RWPE2 (cell line): Measurements from ENCODE around the gene OR9A2.

Experiments used
- ATAC-seq: fragments of 200-7000 bp; cut with Tn5 transposase; 3 replicates; pipeline ENCODE4 v1.9.1; 2021; ENCODE audit warnings: low read depth
- DNase-seq: peaks from one replicate; pipeline ENCODE4 v3.0.0-alpha.2; 2020; ENCODE audit warnings: low spot score
- H3K27ac ChIP-seq: fragments of 450-650 bp; 2 replicates; pipeline ENCODE4 v1.5.1; 2017; ENCODE audit warnings: mild to moderate bottlenecking; ENCODE audit not compliant: poor library complexity, severe bottlenecking
- H3K27me3 ChIP-seq: fragments of 250-450 bp; sonication (Bioruptor Pico); 2 replicates; pipeline ENCODE4 v1.5.1; 2021; ENCODE audit warnings: mild to moderate bottlenecking, moderate library complexity; ENCODE audit not compliant: insufficient read depth, poor library complexity, severe bottlenecking
- H3K36me3 ChIP-seq: fragments of 250-450 bp; sonication (Bioruptor Pico); 2 replicates; pipeline ENCODE4 v1.5.1; 2020; ENCODE audit warnings: low read depth, mild to moderate bottlenecking, moderate library complexity
- H3K4me1 ChIP-seq: fragments of 250-450 bp; sonication (Bioruptor Pico); 2 replicates; pipeline ENCODE4 v1.5.1; 2021; ENCODE audit warnings: mild to moderate bottlenecking, moderate library complexity; ENCODE audit not compliant: insufficient read depth, poor library complexity, severe bottlenecking
- H3K4me3 ChIP-seq: fragments of 250-450 bp; sonication (Bioruptor Pico); 2 replicates; pipeline ENCODE4 v1.5.1; 2021; ENCODE audit warnings: mild to moderate bottlenecking, moderate library complexity; ENCODE audit not compliant: severe bottlenecking
- H3K9me3 ChIP-seq: fragments of 250-450 bp; sonication (Bioruptor Pico); 2 replicates; pipeline ENCODE4 v1.5.1; 2021; ENCODE audit warnings: mild to moderate bottlenecking, moderate library complexity; ENCODE audit not compliant: severe bottlenecking
- TF ChIP-seq, protein P1 (sequence below): fragments of 450-650 bp; IDR thresholded peaks from one replicate; pipeline ENCODE4 v1.5.1; 2017; ENCODE audit warnings: mild to moderate bottlenecking, moderate library complexity; ENCODE audit not compliant: poor library complexity, severe bottlenecking

The OR9A2 gene

DNA sequence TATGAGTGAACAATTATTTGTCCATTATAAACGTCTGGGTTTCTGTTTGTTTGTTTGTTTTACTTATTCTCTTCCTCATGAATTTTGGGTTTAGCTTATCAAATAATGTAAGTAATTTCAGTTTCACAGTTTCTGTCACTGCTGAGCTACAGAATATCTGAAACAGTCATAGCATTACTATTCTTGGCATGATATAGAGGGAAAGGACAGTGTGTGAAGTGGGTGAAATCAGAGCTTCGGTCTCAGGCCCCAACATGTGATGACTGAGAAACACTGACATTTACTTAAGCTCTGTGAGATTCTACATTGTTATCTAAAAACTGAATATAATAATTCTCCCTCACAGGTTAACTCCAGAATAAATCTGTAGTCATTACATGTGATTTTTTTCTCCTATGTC, 16.5 kb upstream of the OR9A2 start:
- TF ChIP-seq, protein P1, sequence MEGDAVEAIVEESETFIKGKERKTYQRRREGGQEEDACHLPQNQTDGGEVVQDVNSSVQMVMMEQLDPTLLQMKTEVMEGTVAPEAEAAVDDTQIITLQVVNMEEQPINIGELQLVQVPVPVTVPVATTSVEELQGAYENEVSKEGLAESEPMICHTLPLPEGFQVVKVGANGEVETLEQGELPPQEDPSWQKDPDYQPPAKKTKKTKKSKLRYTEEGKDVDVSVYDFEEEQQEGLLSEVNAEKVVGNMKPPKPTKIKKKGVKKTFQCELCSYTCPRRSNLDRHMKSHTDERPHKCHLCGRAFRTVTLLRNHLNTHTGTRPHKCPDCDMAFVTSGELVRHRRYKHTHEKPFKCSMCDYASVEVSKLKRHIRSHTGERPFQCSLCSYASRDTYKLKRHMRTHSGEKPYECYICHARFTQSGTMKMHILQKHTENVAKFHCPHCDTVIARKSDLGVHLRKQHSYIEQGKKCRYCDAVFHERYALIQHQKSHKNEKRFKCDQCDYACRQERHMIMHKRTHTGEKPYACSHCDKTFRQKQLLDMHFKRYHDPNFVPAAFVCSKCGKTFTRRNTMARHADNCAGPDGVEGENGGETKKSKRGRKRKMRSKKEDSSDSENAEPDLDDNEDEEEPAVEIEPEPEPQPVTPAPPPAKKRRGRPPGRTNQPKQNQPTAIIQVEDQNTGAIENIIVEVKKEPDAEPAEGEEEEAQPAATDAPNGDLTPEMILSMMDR = no peak
- DNase-seq (no peak), ATAC-seq (no peak)
- Histone ChIP-seq H3K4me1 (no peaks in the 10 kb centered on the region), H3K4me3 (no peak overlapping the region), H3K27ac (no peak overlapping the region), H3K36me3 (no peaks in the 10 kb centered on the region), H3K9me3 (no peaks in the 10 kb centered on the region), H3K27me3 (no peaks in the 10 kb centered on the region)

DNA sequence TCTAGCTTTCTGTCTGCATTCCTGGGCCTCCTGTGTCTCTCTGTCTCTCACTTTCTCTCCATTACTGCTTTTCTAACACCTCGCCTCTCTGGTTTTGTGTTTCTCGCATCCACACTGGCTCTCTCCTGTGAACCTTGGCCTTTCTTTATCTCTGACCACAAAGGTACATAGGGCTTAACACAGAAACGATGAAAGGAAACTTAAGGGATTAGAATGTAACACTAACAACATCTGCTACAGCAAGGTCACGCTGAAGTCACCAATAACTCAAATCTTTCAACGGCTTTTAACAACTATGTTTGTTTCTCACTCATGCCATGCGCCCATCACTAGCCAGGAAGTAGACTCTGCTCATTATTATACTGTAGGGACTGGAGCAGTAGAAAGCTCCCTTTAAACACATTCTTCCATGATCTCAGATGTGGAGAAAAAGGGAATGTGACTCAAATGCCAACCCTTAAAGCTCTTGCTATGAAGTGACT, 15.9 kb upstream of the OR9A2 start:
- ATAC-seq (no peak), DNase-seq (no peak)

DNA sequence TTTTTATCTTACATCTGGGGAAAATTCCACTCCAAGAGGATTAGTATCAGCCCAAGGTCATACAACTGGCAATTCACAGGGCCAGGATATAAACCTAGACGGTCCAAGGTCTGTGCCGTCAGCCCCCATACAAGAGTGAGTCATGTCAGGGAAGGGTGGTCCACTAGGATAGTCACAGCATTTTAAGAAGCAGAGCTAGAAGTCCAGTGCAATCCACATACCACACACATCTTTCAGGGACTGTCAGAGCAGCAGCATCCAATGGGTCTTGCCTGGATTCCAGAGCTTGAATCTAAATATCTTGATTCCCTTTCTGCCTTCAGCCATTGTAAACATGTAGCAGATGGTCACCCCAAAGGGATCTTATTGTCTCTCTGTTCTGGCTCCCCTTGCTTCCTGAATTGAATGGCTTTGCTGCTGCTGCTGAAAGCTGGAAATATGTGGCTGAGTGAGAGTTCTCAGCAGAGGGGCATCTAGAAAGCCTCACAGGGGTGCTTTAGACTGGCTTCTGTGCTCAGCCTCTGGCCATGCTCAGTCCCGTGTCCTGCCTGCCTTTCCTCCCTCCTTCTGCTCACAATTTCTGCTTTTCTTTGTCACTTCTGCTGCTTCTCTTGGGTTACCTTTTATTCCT, 15.3 kb upstream of the OR9A2 start:
- no peak for DNase-seq
- Histone ChIP-seq H3K4me3 (no peak overlapping the region), H3K27me3 (no peaks in the 10 kb centered on the region), H3K36me3 (no peaks in the 10 kb centered on the region), H3K9me3 (no peaks in the 10 kb centered on the region), H3K27ac (no peak overlapping the region), H3K4me1 (no peaks in the 10 kb centered on the region)
- TF ChIP-seq, protein P1 = no peak
- no peak for ATAC-seq

More for the DNA sequence above, 15.9 kb upstream of the OR9A2 start:
- no peaks in the 10 kb centered on the region for H3K27me3 ChIP-seq
- no peaks in the 10 kb centered on the region for H3K9me3 ChIP-seq
- H3K36me3 ChIP-seq = no peaks in the 10 kb centered on the region
- no peak overlapping the region for H3K4me3 ChIP-seq
- H3K27ac ChIP-seq = no peak overlapping the region
- TF ChIP-seq, protein P1 = no peak
- no peaks in the 10 kb centered on the region for H3K4me1 ChIP-seq

DNA sequence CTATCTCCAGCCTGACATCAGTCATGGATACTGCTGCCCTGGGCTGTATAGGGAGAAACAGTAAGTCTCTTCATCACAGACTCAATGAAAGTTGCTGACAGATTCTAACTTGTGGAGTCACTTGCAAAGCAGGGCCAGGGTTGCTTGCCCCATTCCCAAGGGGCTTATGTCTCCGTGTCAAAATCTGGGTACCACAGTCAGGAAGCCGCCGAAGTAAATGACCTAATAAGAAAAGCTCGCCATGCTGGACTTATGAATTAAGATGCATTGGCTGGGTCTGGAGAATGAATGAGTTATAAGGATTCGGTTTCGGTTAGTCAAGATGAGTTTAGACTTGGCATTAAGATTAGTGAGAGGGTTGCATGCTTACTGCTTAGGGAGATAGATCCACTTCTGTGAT, 14.4 kb upstream of the OR9A2 start:
- Histone ChIP-seq H3K27me3 (no peaks in the 10 kb centered on the region), H3K9me3 (no peaks in the 10 kb centered on the region), H3K36me3 (no peaks in the 10 kb centered on the region), H3K4me3 (no peak overlapping the region), H3K4me1 (no peaks in the 10 kb centered on the region), H3K27ac (no peak overlapping the region)
- ATAC-seq = no peak
- no peak for DNase-seq
- TF ChIP-seq, protein P1 = no peak

DNA sequence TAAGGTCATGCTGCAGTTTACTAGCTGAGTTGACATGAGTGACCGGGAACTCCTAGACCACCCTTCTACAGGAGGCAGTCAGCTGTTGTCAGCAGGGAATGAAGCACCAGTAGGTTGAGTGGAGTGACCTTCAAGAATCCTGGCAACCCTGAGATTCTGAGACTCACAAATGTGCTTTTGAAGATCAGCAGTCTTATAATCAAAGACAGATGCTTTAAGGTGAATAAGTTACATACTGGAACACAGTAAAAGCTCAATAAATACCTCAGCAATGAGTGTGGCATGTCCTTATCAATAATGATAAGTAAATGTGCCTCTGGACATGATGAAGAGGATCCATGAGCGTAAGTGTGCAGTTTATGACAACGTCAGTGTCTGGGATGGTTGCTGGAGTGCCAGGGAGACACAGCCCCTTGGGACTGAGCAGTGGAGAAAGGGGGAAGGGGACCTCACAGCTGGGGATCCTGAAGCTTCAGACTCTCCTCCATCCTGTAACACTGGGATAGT, 13.3 kb upstream of the OR9A2 start:
- H3K4me1 ChIP-seq = no peaks in the 10 kb centered on the region
- DNase-seq (no peak), ATAC-seq (no peak)
- no peaks in the 10 kb centered on the region for H3K27me3 ChIP-seq
- TF ChIP-seq, protein P1 = no peak
- H3K4me3 ChIP-seq = no peak overlapping the region
- H3K27ac ChIP-seq = no peak overlapping the region
- no peaks in the 10 kb centered on the region for H3K36me3 ChIP-seq
- no peaks in the 10 kb centered on the region for H3K9me3 ChIP-seq
